H1 (cell line): ENCODE data around the gene NMT1. TPM values are rescaled to one million over a fixed set of nuclear protein-coding genes. Genes with fewer than 3 reads are reported as not detected.

Experiments
- BACH1 ChIP-seq: IDR thresholded peaks from 2 replicates; pipeline ENCODE4 v1.6.1; 2012; ENCODE audit warnings: low read length, improper control_type of control experiment
- CREB1 ChIP-seq: IDR thresholded peaks from 2 replicates; pipeline ENCODE4 v1.6.1; 2012; ENCODE audit warnings: inconsistent platforms
- POLR2AphosphoS5 ChIP-seq: IDR thresholded peaks from 2 replicates; pipeline ENCODE4 v1.6.1; 2011; ENCODE audit warnings: low read depth, low read length
- SIN3A ChIP-seq, 2 experiments: IDR thresholded peaks in 1 of 2; conservative IDR thresholded peaks in 1 of 2; 2 replicates each; pipeline ENCODE4 v1.6.1; 2011 to 2012; ENCODE audit warnings: low read length in 2 of 2, improper control_type of control experiment in 1 of 2, low read depth in 1 of 2, mild to moderate bottlenecking in 1 of 2
- polyA plus RNA-seq, 7 experiments: library from polyadenylated mRNA; depleted of rRNA in 3 of 7; stranded (reverse) in 5 of 7; unstranded in 2 of 7; fragments of >200 nt in 5 of 7; fragments of 200-250 nt in 2 of 7; gene quantifications; 1 replicate in 5 of 7; 2 replicates in 1 of 7; 4 replicates in 1 of 7; pipeline versions ENCODE4 v1.2.1 to v1.2.3, GENCODE V29; 2011 to 2013; ENCODE audit warnings: missing spikeins in 2 of 7, mixed read lengths in 2 of 7
- total RNA-seq: library from RNA; stranded (reverse); fragmentation: NEBNext Ultra II Directional; extraction: Animal tissue kit (Norgen Biotek cat#: 25700); gene quantifications from 2 replicates; pipeline ENCODE4 v1.2.1, GENCODE V29; 2021

The NMT1 gene
- total and polyA plus RNA-seq, 2 of the 8 experiments (the other 6 are each of a cell fraction or from before 2014, with no cell fraction given) = 42.9 to 149 TPM

GRCh38 chr17:45129426-45129939 lies 68.4 kb downstream of the NMT1 start (continued):
- TF ChIP-seq BACH1 (no peak), POLR2AphosphoS5 (no peak), SIN3A (conservative IDR thresholded peaks at IDR 0.05 in 1 of 2, IDR thresholded peaks at IDR 0.05 in 1 of 2; ENCODE audit: low read depth in 1 of 2, low read length in 2 of 2) (no peak), CREB1 (no peak)
